Nucleus accumbens (tissue), 56 donors: ENCODE results near the gene DVL1.

Source experiments
- DNase-seq, 56 donors: peaks; one replicate each; lab custom pipeline; 2025; lab: John Stamatoyannopoulos, UW

DVL1 gene

DNA sequence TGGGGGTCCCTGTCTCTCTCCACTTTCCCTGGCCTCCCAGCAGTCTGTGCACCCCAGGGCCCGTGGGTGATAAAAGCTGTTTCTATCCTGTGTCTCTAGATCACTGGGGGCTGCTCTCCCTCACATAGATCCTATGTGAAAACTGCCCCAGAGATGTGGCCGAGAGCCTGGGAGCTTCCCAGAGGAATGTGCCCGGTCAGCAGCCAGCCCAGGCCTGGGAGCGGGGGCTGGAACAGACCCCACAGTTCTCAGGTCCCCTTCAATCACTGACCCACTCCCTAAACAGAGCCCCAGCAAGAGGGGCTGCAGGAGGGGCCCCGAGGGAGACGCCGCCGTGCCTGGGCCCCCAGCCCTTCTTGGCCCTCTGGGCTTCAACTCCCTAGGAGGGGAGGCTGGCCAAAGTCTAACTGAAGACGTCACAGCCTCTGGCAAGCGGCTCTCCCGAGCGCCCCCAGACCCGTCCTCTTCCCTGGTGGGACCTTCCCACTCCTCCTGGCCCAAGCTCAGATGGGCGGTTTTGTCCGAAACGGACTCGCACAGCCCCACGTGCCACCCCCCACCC is 8.7 kb upstream of the DVL1 start:
- DNase-seq = no peak

DNA sequence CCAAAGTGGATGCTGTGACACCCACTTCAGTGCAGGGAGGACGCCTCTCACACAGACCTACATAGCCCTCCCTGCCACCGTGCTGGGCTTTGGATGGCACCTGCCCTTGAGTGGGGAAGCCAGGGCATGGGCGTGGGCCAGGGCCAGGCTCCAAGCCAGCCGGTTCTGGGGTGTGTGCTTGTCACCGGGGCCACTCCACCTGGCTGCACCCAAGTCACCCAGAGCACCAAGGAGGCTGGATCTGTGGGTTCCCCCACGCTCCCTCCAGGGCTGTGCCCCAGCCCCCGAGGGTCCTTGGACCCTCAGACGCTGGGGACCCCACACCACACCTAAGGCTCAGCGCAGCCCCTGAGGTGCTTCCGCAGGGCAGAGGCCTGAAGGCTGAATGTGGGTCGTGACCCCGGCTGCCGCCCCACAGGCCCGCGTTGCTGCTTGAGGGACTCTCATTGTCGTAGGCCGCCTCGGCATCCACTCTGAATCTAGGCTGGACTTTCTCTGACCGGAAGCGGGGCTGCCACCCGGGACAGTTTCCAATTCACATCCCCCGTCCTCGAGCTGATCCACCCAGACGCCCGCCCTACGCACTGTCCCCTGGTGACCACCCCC is 7.7 kb upstream of the DVL1 start:
- DNase-seq = no peak

DNA sequence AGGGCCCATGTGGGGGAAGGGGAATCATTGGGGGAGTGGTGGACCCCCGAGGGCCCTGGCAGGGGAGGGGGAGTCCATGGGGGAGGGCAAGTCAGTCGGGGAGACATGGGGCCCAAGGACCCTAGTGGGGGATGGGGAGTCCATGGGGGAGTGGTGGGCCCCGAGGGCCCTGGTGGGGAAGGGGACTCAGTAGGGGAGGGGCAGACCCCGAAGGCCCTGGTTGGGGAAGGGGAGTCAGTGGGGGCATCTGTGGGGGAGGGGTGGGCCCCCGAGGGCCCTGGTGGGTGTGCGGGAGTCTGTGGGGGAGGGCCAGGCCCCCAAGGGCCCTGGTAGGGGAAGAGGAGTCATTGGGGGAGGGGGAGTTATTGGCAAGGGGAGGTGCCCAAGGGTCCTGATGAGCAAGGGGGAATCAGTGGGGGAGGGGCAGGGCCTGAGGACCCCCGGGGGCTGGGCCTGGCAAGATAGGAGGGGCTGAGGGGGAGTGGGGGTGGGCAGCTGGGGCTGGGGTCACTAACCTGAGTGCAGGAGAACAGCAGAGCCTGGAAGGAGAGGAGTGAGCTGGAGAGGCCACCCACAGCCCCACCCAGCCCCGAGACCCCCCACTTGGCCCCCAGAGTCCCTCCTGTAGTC is 7.1 kb upstream of the DVL1 start:
- DNase-seq = no peak

DNA sequence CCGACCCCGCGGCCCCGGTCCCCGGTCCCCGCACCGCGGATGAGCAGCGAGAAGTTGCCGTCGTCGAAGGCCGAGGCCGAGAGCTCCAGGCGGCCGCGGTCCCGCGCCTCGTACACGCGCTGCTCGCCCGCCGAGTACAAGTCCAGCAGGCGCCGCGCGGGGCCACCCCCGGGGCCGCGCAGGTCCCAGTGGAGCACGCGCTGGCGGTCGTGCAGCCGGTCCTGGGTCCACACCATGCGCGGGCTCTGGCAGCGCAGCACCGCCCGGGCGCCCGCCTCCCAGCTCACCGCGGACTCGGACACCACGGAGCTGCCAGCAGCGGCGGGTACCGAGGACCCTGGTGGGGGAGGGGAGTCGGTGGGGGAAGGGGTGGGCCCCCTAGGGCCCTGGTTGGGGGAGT is 6.2 kb upstream of the DVL1 start:
- no peak for DNase-seq

DNA sequence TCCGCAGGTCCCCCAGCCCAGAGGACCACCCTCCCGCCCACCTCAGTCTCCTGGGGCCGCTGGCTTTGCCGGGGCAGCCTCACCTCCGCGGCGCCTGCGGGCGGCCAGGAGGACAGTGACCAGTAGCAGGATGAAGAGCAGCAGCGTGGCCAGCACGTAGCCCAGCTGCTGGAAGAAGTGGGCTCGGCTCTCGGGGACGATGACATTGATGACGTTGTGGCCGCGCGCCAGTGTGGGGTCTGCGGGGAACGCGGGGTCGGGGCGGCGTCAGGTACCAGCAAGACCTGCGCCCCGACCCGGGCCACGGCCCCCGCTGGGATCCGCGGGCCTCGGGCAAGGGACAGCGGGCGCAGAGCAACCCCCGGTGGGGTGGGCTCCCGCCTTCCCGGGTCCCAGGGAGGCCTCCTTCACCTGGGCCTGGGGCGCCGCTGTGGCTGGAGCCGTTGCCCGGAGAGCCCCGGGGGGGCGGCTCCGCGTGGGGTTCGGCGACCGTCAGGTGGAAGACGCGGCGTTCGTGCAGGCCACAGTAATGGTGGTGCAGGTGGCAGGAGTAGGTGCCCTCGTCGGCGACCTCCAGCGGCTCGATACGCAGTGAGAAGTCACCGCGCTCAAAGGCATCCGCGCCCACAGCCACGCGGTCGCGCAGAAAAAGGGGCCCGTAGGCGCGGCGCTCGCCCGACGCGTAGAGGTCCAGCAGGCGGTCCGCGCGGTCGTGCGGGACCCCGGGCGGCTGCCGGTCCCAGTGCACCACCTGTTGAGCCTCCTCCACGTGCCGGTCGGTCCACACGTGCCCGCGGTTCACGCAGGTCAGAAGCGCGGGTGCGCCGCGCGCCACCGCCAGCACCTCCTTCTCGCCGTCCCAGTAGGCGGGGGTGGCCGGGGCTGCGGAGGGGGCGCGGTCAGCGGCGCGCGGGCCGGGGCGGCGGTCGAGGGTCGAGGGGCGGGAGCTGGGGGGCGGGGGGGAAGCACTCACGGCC is 5.3 kb upstream of the DVL1 start:
- DNase-seq = no peak

DNA sequence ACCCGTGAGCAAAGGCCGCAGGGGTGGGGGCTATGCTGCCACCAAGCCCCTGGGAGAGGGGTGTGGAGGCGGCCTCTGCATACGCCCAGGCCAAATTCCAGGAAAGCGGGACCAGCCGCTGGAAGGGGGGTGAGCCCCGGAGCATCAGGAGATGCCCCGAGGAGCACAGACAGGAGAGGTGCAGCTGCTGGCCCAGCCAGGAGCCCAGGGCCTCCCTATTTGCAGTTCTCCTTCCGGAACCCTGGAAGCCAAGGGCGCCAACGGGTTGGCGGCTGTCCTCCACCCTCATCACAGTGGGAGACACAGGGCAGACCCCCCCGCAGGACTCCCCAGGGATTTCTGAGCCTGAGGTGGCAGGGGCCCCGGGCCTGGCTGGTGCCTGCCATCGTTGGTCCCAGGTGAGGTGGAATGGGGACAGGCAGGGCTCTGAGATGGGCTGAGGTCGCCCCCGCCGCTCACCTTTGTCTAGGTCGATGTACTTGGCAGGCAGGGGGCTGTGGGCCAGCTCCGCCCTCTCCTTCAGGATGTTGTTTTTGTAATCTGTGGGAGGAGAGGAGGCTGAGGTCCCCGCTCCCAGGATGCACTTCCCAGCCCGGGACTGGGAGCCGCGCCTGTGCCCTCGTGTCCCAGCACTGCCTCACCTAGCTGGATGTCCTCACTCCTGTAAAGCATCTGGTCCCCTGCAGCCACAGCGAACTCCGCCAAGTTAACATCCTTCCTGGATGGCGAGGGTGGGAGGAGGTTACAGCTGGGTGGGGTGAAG is 4.4 kb upstream of the DVL1 start:
- DNase-seq = no peak

DNA sequence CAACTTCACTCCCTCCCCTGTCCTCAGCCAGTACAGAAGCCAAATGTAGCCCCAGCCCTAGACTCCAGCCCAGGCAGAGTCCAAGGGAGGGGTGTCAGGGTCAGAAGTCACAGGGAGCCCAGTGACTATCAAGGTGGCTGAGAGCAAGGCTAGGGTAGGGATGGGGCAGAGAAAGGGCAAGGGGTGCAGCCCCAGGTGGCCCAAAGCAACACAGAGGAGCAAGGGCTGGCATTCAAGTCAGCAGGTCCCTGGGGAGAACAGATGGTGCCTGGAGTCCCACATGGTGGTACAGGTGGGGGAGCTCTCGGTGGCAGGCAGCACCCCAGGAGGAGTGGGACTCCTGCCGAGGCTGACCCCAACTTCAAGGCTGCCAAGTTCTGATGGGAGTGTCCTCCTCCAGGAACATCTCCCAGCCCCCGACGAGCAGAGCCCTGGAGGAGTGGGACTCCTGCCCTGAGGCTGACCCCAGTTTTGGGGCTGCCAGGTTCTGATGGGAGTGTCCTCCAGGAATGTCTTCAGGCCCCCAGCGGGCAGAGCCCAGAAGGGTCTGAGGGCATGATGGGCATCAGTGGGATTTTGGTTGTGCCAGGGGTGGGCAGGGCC is 3.7 kb upstream of the DVL1 start:
- DNase-seq = no peak

DNA sequence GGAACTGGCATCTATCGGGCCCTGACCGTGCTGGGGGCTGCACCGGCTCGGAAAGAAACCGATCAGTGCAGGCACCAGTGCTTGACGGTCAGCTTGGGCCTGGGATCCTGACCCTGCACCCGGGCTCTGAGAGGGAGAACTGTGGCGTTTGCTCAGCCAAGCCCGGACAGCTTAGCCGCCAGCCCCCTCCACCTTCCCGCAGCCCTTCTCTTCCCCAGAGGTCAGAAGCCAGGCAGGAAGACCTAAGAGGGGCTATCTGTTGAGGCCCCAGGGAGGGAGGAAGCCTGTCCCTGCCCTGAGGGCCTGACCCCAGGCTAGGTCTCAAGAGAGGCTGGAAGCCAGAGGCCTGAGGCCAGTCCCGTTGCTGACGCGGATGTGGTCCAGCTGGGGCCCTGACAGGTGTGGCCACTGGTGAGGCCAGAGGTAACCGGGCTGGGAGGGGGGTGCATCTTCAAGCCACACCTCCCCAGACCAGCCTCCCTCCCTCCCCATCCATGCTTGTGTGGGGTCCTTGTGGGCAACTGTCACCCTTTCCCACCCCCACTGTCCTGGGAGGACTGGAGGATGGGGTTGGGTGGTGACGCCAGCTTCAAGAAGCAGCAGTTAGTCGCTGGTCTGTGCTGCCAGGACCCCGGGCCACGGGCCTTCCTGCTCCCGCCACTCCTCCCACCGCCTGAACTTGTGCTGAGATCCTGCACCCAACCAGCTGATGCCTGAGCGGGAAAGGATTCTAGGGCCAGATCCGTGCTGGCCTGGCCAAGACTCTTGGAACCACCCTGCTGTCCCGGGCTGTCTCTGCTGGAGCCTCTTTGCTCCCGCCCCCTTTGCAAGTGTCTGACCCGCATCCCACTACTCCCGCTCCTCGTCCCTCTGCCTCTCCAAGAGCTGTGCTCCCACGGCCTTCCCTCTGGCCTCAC is 2.6 kb upstream of the DVL1 start:
- DNase-seq = no peak

DNA sequence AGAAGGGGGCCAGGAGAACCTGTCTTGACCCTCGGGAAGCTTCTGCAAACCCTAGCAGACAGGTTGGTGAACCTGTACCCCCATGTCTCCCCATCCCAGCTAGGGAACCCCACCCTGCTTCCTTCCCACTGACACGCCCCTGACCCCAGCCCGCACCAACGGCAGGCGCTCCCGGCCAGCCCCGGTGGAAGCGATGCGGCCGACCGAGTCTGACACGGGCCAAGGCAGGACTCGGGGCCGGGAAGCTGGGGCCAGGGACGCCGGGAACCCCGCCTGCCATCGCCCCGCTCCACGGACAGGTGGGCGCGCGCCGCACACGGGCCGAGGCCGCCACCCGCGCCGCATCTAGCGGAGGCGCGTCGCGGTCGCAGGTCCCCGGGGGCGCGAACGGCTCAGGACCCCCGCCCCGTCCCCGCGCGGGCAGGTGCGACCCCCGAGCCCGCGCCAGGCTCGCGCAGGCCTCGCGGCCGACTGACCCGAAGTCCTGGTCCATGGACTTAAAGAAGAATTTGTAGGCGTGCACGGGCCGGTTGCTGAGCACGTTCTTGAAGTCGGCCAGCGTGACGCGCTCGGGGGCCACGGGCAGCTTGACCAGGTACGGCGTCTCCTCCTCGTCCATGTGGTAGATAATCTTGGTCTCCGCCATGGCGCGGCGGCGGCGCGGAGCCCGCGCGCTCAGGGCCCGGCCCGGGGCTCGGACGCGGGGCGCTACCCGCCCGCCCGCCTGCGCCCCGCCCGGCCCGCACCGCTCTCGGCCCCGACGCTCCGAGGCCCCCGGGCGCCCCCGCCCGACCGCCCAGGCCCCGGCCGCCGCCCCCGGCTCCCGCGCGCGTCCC is 580 bp downstream of the DVL1 start:
- DNase-seq = peak in 5 of 56 donors; percentile 40 to 57 (median 49)

DNA sequence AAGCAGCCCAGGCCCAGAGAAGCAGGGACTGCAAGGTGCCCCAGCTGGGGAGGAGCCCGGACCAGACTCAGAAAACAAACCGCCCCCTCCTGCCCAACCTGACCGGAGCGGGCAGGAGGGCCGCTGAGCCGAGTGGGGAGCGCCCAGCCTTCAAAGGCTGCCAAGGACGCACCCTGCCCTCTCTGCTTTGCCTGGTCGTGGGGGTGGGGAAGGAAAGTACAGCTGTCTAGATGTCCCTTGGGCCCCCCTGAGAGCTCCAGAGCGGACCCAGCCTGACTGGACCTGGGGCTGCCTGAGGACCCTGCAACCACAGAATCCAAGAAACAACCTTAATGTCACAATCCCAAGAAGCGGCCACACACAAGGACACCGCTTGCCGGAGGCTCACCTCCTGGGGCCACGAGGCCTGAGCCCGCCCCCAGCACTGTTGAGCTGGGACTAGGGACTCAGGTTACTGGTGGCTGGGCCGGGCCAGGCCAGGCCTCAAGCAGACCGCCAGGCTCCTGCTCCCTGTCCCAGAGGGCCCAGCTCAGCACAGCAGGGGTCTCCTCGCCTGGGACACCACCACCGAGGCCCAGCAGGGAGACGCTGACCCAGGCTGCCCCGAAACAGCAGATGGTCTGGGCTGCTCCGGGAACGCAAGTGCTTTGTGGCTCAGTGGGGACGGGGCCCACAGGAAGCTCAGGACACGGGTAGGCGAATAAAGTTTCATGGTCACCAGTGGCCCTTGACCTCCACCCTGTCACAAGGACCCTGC is 1.4 kb downstream of the DVL1 start:
- DNase-seq = no peak

DNA sequence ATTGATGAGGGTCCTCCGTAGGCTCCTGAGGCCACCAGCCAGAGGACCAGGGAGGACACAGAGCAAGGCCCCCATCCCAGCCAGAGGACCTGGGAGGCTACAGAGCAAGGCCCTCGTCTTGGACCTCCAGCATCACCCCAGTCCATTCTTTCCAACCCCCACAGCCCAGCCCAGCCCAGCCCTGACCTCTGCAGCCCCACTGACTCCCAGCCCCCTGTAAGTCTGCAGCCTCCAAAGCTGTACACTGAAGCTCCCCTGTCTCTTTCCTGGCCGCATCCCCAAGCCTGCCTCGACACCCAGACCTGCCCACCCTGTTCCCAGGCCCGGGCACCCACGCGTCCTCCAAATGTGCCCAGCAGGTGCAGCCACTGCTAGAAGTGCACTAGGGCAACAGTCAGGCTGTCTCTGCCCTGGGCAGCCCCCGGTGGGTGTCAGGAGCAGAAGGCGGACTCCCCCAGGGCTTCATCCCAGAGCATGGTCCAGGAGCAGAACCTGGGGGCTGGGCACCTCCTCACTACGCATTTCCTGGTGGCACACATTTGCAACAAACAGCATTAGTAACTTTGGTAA is 2.1 kb downstream of the DVL1 start:
- no peak for DNase-seq

DNA sequence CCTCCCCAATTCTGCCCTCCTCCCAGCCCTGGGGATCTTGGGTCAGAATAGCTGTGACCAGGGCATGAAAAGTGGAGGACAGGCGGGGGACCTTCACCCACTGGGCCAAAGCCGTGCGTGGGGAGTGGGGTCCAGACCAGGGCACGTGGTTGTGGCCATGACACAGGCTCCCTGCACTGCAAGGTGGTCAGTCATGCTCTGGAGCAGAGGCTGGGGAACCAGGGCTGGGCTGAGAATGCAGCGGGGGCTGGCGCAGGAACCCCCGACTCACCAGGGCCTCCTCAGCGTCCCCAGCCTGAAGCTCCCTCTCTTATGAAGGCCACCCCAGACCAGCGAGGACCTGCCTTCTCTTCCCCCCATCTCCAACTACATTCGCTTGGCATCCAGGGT is 2.7 kb downstream of the DVL1 start:
- no peak for DNase-seq

DNA sequence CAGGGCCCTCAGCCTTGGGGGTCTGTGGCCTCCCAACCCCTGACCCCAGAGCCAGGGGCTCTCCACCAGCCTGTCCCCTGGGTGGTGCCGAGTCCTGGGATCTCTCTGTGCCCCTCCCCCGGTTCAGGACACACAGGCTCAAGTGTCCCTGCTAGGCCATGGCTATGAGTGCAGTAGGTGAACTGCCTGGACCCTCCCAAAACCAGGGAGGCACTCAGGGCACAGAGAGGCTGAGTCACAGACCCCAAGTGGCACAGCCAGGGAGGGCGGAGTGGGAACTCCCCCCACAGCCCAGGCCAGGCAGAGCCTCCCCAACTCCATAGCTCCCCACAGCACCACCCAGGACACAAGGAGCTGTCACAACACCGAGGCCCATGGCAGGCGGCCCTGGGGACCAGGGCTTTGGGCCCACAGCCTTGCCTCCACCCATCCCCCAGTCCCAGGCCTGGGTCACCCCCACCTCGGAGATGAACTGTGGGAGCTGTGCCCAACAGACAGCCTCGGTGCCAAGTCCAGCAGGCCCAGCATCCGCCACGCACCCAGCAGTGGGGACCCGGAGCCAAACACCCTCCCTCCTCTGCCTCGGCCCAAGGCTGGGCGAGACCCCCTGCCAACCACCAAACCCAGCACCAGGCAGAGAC is 3.2 kb downstream of the DVL1 start:
- DNase-seq = peak in 12 of 56 donors; percentile 4 to 44 (median 24)

DNA sequence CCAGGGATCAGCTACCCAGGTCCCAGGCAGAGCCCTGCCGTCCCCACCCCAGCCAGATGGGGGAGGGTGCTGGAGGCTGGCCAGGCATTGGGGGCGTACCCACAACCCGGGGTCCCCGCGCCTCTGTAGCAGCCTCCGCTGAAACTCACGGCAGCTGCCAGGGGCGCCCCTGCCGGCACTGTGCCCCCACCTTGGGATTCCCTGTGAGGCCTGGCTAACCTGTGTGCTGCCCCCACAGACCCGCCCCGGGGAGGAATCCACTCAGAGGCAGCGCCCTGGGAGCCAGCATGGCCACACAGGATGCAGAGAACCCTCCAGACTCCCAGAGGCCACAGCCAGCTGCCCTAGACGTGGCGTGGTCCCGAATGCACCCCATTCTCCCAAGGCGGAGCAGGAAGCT is 3.8 kb downstream of the DVL1 start:
- DNase-seq = no peak

DNA sequence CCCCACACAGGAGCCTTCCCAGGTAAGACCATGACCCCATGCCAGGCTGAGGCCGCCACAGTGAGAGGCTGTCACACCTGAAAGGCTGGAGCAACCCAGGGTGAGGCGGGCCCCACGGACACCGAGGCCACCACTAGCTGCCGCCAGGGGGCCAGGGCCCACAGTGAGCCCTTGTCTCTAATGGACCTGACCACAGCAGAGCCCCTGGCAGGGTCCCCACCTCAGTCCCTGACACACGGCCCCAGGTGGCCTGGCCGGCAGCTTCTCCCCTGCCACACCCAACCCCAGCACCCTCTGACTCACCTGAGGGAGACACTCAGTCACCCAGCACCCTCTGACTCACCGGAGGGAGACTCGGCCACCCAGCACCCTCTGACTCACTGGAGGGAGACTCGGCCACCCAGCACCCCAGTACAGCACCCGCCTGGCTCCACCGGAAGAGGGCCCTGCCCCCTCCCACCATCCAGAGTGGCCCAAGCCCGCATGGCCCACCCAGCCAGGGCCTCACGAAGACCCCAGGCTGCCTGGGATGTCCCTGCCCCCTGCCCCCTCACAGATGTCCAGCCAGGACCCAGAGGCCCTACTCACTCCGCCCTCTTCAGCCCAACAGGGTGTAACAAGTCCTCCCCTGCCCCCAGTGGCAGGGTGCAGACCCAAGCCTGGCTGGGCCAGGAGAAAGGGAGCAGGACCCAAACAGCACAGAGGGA is 4.4 kb downstream of the DVL1 start:
- DNase-seq = peak in 1 of 56 donors; percentile 28
